Activated CD8-positive, alpha-beta T cell treated with anti-CD3 and anti-CD28 coated beads for 36 hours (primary cell): ENCODE results near the gene AATF. TPM values are rescaled to one million over a fixed set of nuclear protein-coding genes. Genes with fewer than 3 reads are reported as not detected.

Source experiments
- ATAC-seq: fragments of 200-7000 bp; cut with Tn5 transposase; one replicate; pipeline ENCODE4 v1.10.0; 2021; ENCODE audit warnings: mild to moderate bottlenecking, moderate library complexity
- CTCF ChIA-PET: fragments of 350-600 bp; sonication (Branson Sonifier 250); formaldehyde crosslinking; loops from one replicate; lab custom pipeline; 2021; ENCODE audit warnings: antibody characterized with exemption; lab: Charles Lee
- POLR2A ChIA-PET: fragments of 350-600 bp; sonication (Branson Sonifier 250); formaldehyde crosslinking; loops from one replicate; lab custom pipeline; 2021; ENCODE audit warnings: antibody characterized with exemption; lab: Charles Lee
- DNase-seq: peaks from one replicate; pipeline ENCODE4 v3.0.0-alpha.2; 2020
- H3K27ac Mint-ChIP-seq: one replicate; pipeline ENCODE4 v1.8.0; 2021; ENCODE audit warnings: mild to moderate bottlenecking, mixed read lengths
- H3K27me3 Mint-ChIP-seq: one replicate; pipeline ENCODE4 v1.8.0; 2021; ENCODE audit warnings: mixed read lengths
- H3K36me3 Mint-ChIP-seq: one replicate; pipeline ENCODE4 v1.8.0; 2021; ENCODE audit warnings: low read depth, mixed read lengths
- H3K4me1 Mint-ChIP-seq: one replicate; pipeline ENCODE4 v1.8.0; 2021; ENCODE audit warnings: low read depth, mixed read lengths
- H3K4me3 Mint-ChIP-seq: one replicate; pipeline ENCODE4 v1.8.0; 2021; ENCODE audit warnings: mild to moderate bottlenecking, moderate library complexity, mixed read lengths
- H3K9me3 Mint-ChIP-seq: one replicate; pipeline ENCODE4 v1.8.0; 2021; ENCODE audit warnings: mixed read lengths
- intact Hi-C: fragments of 100-400 bp; cut with micrococcal nuclease; formaldehyde crosslinking; loops from one replicate; pipeline ENCODE4 v1.10.0; 2022
- total RNA-seq, 2 experiments: library from RNA; stranded (reverse); gene quantifications; one replicate each; pipeline ENCODE4 v1.2.3, GENCODE V29; 2021
- TF ChIP-seq, protein P1 (sequence below): fragments of 200-600 bp; IDR thresholded peaks from one replicate; pipeline ENCODE4 v1.8.0; 2022; ENCODE audit warnings: antibody characterized with exemption, mild to moderate bottlenecking

The AATF gene
- total RNA-seq, 2 experiments from 2014 or later, result 81.8 to 90.3 TPM

DNA sequence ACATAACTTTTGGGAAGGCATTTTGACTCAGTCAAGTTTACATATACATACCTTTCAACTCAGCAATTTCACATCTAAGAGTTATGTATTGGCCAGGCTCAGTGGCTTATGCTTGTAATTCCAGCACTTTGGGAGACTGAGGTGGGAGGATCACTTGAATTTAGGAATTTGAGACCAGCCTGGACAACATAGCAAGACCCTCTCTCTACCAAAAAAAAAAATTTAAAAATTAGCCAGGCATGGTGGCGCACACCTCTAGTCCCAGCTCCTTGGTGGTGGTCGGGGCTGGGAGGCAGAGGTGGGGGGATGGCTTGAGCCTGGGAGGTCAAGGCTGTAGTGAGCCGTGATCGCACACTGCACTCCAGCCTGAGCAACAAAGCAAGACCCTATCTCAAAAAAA lies 79.3 kb downstream of the AATF start:
- CTCF ChIA-PET, result interaction anchor here (0.7 kb wide), 1 partner anchor 20 kb away, joined by 4 read pairs; no protein-coding TSS in a partner anchor
- Mint-ChIP-seq H3K9me3 (no peaks in the 10 kb centered on the region), H3K27me3 (no peaks in the 10 kb centered on the region), H3K27ac (no peak overlapping the region), H3K4me3 (no peak overlapping the region), H3K36me3 (peaks cover 23% of the 10 kb centered on the region), H3K4me1 (peaks cover 26% of the 10 kb centered on the region)
- DNase-seq, result no peak
- intact Hi-C loops, result no loop called here
- POLR2A ChIA-PET, result interaction anchor here (0.6 to 0.7 kb wide), 2 partner anchors 46 to 55 kb away, joined by 3 read pairs; no protein-coding TSS in a partner anchor
- ATAC-seq, result no peak
- TF ChIP-seq, protein P1, sequence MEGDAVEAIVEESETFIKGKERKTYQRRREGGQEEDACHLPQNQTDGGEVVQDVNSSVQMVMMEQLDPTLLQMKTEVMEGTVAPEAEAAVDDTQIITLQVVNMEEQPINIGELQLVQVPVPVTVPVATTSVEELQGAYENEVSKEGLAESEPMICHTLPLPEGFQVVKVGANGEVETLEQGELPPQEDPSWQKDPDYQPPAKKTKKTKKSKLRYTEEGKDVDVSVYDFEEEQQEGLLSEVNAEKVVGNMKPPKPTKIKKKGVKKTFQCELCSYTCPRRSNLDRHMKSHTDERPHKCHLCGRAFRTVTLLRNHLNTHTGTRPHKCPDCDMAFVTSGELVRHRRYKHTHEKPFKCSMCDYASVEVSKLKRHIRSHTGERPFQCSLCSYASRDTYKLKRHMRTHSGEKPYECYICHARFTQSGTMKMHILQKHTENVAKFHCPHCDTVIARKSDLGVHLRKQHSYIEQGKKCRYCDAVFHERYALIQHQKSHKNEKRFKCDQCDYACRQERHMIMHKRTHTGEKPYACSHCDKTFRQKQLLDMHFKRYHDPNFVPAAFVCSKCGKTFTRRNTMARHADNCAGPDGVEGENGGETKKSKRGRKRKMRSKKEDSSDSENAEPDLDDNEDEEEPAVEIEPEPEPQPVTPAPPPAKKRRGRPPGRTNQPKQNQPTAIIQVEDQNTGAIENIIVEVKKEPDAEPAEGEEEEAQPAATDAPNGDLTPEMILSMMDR, result no peak

DNA sequence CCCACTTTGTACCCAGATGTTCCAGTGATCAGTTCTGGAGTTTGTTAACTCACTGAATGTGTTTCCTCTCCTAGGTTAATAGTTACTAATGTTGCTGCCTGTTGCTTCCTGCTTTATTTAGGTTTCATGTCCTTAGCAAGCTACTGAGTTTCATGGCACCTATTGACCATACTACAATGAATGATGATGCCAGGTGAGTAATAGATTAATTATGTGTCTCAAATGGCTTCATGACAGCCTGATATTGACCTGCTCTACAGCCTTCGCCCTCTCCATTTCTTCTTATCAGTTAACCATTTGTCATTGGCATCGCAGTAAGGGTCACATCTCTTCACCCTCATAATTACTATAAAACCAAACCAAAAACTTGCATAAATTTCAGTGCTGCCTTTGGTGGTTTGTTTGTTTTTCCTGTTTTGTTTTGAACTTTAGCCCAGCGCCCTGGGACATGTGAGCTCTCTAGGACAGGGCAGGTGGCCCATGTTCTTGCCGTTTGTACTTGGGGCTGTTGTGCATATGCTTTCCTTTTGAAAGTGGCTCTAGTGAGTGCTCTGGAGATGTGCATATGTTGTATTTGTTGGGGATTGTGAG lies 82.8 kb downstream of the AATF start:
- intact Hi-C loops, result no loop called here
- Mint-ChIP-seq H3K36me3 (peaks cover 16% of the 10 kb centered on the region), H3K27me3 (no peaks in the 10 kb centered on the region), H3K4me3 (no peak overlapping the region), H3K27ac (no peak overlapping the region), H3K9me3 (no peaks in the 10 kb centered on the region), H3K4me1 (peaks cover under 1% of the 10 kb centered on the region)
- POLR2A ChIA-PET, result no interaction called here
- CTCF ChIA-PET, result interaction anchor here (1.5 kb wide), 1 partner anchor 16 kb away, joined by 5 read pairs; no protein-coding TSS in a partner anchor
- no peak for ATAC-seq
- TF ChIP-seq, protein P1, result no peak
- no peak for DNase-seq

DNA sequence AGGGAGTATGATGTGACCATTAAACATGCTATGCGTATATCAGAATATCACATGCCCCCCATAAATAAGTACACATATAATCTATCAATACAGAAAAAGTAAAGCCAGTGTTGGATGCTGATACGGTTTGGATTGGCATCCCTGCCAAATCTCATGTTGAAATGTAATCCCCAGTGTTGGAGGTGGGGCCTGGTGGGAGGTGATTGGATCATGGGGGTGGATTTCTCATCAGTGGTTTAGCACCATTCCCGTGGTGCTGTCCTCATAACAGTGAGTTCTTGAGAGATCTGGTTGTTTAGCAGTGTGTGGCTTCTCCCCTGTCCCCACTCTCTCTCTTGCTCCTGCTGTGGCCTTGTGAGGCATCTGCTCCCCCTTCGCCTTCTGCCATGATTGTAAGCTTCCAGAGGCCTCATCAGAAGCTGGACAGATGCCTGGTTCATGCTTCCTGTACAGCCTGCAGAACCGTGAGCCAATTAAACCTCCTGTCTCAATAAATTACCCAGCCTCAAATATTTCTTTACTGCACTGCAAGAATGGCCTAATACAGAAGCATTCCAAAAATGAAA lies 88.9 kb downstream of the AATF start:
- POLR2A ChIA-PET, result no interaction called here
- Mint-ChIP-seq H3K27me3 (no peaks in the 10 kb centered on the region), H3K4me3 (no peak overlapping the region), H3K36me3 (peaks cover 19% of the 10 kb centered on the region), H3K27ac (no peak overlapping the region), H3K4me1 (no peaks in the 10 kb centered on the region), H3K9me3 (no peaks in the 10 kb centered on the region)
- ATAC-seq, result no peak
- intact Hi-C loops, result no loop called here
- no peak for DNase-seq
- TF ChIP-seq, protein P1, result no peak
- CTCF ChIA-PET, result interaction anchor here (1.2 to 1.6 kb wide), 2 partner anchors 9 to 11 kb away, joined by 4 read pairs; no protein-coding TSS in a partner anchor

DNA sequence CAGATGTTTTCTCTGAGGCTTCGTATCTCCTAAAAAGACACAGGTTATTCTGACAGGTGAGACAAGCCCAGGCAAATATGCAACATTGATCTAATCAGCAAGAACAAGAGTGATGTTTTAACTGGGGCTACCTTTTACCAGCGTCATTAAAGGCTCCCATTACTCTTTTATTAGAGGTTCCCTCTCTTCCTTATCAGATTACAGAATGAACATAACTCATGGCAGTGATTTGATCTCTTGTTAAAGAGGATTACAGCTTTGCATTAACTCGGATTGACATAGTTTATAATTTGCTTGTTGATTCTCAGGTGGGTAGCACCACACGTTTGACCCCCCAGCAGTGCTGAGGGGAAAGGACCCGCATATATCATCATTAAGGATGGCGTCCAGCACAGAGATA lies 90.5 kb downstream of the AATF start:
- intact Hi-C loops, result no loop called here
- POLR2A ChIA-PET, result no interaction called here
- H3K27me3 Mint-ChIP-seq, result no peaks in the 10 kb centered on the region

GRCh38 chr17:37041932-37042331 lies 93.2 kb downstream of the AATF start:
- DNase-seq, result no peak
- Mint-ChIP-seq H3K27me3 (no peaks in the 10 kb centered on the region), H3K4me3 (no peak overlapping the region), H3K4me1 (peaks cover 5% of the 10 kb centered on the region), H3K27ac (no peak overlapping the region), H3K9me3 (no peaks in the 10 kb centered on the region), H3K36me3 (peaks cover 12% of the 10 kb centered on the region)
- no peak for ATAC-seq
- TF ChIP-seq, protein P1, result no peak
- intact Hi-C loops, result no loop called here
- ChIA-PET CTCF (no interaction called here), POLR2A (no interaction called here)

More for the DNA sequence above, 90.5 kb downstream of the AATF start:
- no peak overlapping the region for H3K4me3 Mint-ChIP-seq
- DNase-seq (no peak), ATAC-seq (no peak)
- H3K9me3 Mint-ChIP-seq, result no peaks in the 10 kb centered on the region
- H3K4me1 Mint-ChIP-seq, result peaks cover 5% of the 10 kb centered on the region
- H3K27ac Mint-ChIP-seq, result no peak overlapping the region
- CTCF ChIA-PET, result interaction anchor here (1.5 kb wide), 1 partner anchor 8 kb away, joined by 7 read pairs; no protein-coding TSS in a partner anchor
- TF ChIP-seq, protein P1, result no peak
- H3K36me3 Mint-ChIP-seq, result peaks cover 16% of the 10 kb centered on the region
